ENCODE results near the gene OCA2. TPM values are rescaled to one million over a fixed set of nuclear protein-coding genes. Genes with fewer than 3 reads are reported as not detected.

The OCA2 gene
- total and polyA plus RNA-seq, 2 of the 8 experiments (the other 6 are each of a cell fraction or from before 2014, with no cell fraction given): 0.20 TPM

DNA sequence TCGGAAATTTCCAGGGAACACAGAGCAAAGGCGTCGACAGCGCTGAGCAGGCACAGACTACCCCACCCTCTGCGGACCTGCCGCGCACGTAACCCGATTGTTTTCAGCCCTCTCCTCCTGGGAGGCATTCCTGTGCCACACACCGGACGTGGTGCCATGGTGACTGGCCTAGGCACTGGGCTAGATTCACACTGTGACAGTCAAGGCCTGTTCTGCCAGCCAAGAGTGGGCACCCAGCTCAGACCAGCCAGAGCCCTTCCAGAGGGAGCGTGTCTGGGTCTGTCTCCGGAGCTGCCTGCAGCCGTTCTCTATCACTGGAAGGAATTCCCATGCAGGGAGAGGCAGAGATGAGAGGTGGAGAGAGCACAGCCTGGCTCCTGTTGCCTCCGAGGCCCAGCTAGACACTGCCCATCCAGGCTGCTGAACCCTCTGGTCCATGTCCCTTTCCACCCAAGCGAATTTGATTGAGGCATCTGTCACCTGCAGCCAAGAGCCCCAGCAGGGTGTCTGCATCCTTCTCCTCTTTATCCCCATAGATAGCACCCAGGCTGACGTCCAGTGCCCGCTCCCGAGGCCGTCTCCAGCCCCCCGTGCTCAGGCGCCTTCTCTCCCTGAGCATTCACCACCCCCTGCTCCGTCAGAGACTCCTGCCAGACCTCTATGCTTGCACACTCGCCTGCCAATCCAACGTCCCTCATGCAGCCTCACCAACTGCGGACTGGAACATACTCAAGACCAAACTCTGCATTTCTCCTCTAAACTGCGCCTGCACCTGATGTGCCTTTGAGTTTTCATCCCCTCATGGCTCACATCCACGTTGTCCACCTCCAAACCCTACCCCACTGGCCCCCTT is 267.5 kb downstream of the OCA2 start:
- Histone ChIP-seq H2AK5ac (ENCODE audit: low read depth, low read length) (no peak overlapping the region), H3K18ac (ENCODE audit: extremely low read depth, low read length) (no peak overlapping the region), H3K23me2 (ENCODE audit: low read depth, low read length) (no peaks in the 10 kb centered on the region), H3K27me3 (replicated peaks in 1 of 4; ENCODE audit: control insufficient read depth in 3 of 4, extremely low read depth in 1 of 4, insufficient read depth in 3 of 4, low read length in 3 of 4) (no peaks in the 10 kb centered on the region; a peak in 1 of 7 replicates), H3K4me3 (ENCODE audit: extremely low read depth in 1 of 4, insufficient read depth in 2 of 4, low read depth in 3 of 4, low read length in 4 of 4) (no peak overlapping the region), H3K4me1 (replicated peaks in 1 of 4; ENCODE audit: control insufficient read depth in 3 of 4, insufficient read depth in 4 of 4, low read length in 3 of 4) (no peaks in the 10 kb centered on the region; a peak in 1 of 7 replicates), H4K91ac (replicated peaks; ENCODE audit: insufficient read length, low read length) (no peak overlapping the region), H2BK15ac (ENCODE audit: low read length) (0 out of 2 replicates have a peak overlapping the region, but pooled peaks have one; percentile 46), H4K8ac (ENCODE audit: extremely low read depth, insufficient read depth, low read length) (0 out of 2 replicates have a peak overlapping the region, but pooled peaks have one; percentile 12), H3K79me1 (ENCODE audit: low read depth, low read length) (no peaks in the 10 kb centered on the region), H2BK20ac (ENCODE audit: low read length) (no peak overlapping the region), H3K9me3 (ENCODE audit: insufficient read depth in 2 of 2, low read depth in 1 of 2, low read length in 1 of 2) (no peaks in the 10 kb centered on the region), H2BK5ac (ENCODE audit: low read depth, low read length) (no peak overlapping the region), H4K20me1 (replicated peaks in 1 of 2; ENCODE audit: control insufficient read depth in 1 of 2, insufficient read depth in 2 of 2, low read length in 2 of 2) (no peaks in the 10 kb centered on the region), H2AFZ (ENCODE audit: low read length) (no peak overlapping the region), H3K27ac (ENCODE audit: low read depth, low read length) (no peak overlapping the region), H3K14ac (ENCODE audit: insufficient read length) (no peak overlapping the region), H3K4ac (replicated peaks; ENCODE audit: insufficient read length, low read depth, low read length) (no peak overlapping the region), H3K36me3 (ENCODE audit: control insufficient read depth in 2 of 4, insufficient read depth in 4 of 4, low read length in 3 of 4) (no peaks in the 10 kb centered on the region), H4K5ac (ENCODE audit: insufficient read length, low read depth, low read length) (no peak overlapping the region), H2BK120ac (replicated peaks; ENCODE audit: low read depth, low read length) (no peak overlapping the region), H3K56ac (replicated peaks; ENCODE audit: insufficient read length, low read depth, low read length) (no peak overlapping the region), H3K9ac (replicated peaks in 1 of 4; ENCODE audit: extremely low read depth in 1 of 4, low read depth in 3 of 4, low read length in 3 of 4) (no peak overlapping the region), H3K23ac (ENCODE audit: insufficient read length) (no peak overlapping the region), H3K4me2 (ENCODE audit: insufficient read depth in 1 of 2, low read depth in 2 of 2, low read length in 2 of 2) (no peak overlapping the region), H2BK12ac (ENCODE audit: low read depth, low read length) (peak overlapping the region; percentile 39; the same call in 1 of the 2 replicates), H3K79me2 (ENCODE audit: control insufficient read depth in 1 of 2, insufficient read depth in 2 of 2, low read length in 2 of 2) (no peaks in the 10 kb centered on the region)
- DNase-seq (ENCODE audit: low read depth in 1 of 2, low spot score in 2 of 2) (no peak), FAIRE-seq (no peak)
- 90% methylated on average over 28 of the region's 28 CpGs; no CpG with 5 or more reads in 1 of the 2 experiments for WGBS, 2 experiments (ENCODE audit: extremely low coverage in 1 of 2, insufficient coverage in 1 of 2, insufficient read length in 1 of 2, insufficient replicate concordance in 2 of 2, low coverage in 1 of 2, low lambda C conversion rate in 2 of 2, missing lambda C conversion rate in 1 of 2)
- ChIA-PET CTCF (ENCODE audit: partially characterized antibody) (interaction anchor here (0.5 to 1.6 kb wide), 4 partner anchors 15 to 1217 kb away, joined by 3 to 7 read pairs (median 3); no protein-coding TSS in a partner anchor), POLR2A (ENCODE audit: partially characterized antibody) (no interaction called here)
- TF ChIP-seq, protein P1, sequence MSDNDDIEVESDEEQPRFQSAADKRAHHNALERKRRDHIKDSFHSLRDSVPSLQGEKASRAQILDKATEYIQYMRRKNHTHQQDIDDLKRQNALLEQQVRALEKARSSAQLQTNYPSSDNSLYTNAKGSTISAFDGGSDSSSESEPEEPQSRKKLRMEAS (IDR thresholded peaks at IDR 0.05): no peak
- TF ChIP-seq SAP30 (IDR thresholded peaks at IDR 0.05; ENCODE audit: insufficient read depth, insufficient replicate concordance, low read length): no peak
- TF ChIP-seq RBBP5 (IDR thresholded peaks at IDR 0.05; ENCODE audit: borderline replicate concordance, low read depth, low read length): no peak
- no peak for TF ChIP-seq SP1 (IDR thresholded peaks at IDR 0.05; ENCODE audit: low read depth, low read length)
- no peak for TF ChIP-seq EZH2 (IDR thresholded peaks at IDR 0.05; ENCODE audit: low read depth, low read length, severe bottlenecking)
- no peak for TF ChIP-seq SIRT6 (IDR thresholded peaks at IDR 0.05; ENCODE audit: low read length)
- no peak for TF ChIP-seq RNF2 (IDR thresholded peaks at IDR 0.05; ENCODE audit: borderline replicate concordance, low read depth, low read length, missing control alignments, poor library complexity, severe bottlenecking)
- TF ChIP-seq NANOG (IDR thresholded peaks at IDR 0.05; ENCODE audit: insufficient read depth, low read depth, low read length, poor library complexity, severe bottlenecking): no peak
- no peak for TF ChIP-seq TCF12 (IDR thresholded peaks at IDR 0.05; ENCODE audit: low read depth, low read length)
- TF ChIP-seq TAF7 (optimal IDR thresholded peaks at IDR 0.05; ENCODE audit: borderline replicate concordance, low read depth, low read length): no peak
- TF ChIP-seq CEBPB (IDR thresholded peaks at IDR 0.05; ENCODE audit: low read depth, low read length): no peak

Data from H1 (cell line).